Measurements from ENCODE around the gene TXK. TPM values are rescaled to one million over a fixed set of nuclear protein-coding genes. Genes with fewer than 3 reads are reported as not detected.

Gene TXK
- total RNA-seq, 2 donors from 2014 or later = 0.35 to 0.44 TPM

GRCh38 chr4:48162162-48162561 lies 28.1 kb upstream of the TXK start:
- no peaks in the 10 kb centered on the region for H3K4me1 ChIP-seq
- H3K27me3 ChIP-seq = no peaks in the 10 kb centered on the region
- H3K27ac ChIP-seq = no peak overlapping the region
- DNase-seq (ENCODE audit: low spot score) = no peak
- no peaks in the 10 kb centered on the region for H3K36me3 ChIP-seq
- H3K9me3 ChIP-seq = no peaks in the 10 kb centered on the region
- TF ChIP-seq, protein P1, sequence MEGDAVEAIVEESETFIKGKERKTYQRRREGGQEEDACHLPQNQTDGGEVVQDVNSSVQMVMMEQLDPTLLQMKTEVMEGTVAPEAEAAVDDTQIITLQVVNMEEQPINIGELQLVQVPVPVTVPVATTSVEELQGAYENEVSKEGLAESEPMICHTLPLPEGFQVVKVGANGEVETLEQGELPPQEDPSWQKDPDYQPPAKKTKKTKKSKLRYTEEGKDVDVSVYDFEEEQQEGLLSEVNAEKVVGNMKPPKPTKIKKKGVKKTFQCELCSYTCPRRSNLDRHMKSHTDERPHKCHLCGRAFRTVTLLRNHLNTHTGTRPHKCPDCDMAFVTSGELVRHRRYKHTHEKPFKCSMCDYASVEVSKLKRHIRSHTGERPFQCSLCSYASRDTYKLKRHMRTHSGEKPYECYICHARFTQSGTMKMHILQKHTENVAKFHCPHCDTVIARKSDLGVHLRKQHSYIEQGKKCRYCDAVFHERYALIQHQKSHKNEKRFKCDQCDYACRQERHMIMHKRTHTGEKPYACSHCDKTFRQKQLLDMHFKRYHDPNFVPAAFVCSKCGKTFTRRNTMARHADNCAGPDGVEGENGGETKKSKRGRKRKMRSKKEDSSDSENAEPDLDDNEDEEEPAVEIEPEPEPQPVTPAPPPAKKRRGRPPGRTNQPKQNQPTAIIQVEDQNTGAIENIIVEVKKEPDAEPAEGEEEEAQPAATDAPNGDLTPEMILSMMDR (IDR thresholded peaks at IDR 0.05) = no peak
- no peak overlapping the region for H3K4me3 ChIP-seq

DNA sequence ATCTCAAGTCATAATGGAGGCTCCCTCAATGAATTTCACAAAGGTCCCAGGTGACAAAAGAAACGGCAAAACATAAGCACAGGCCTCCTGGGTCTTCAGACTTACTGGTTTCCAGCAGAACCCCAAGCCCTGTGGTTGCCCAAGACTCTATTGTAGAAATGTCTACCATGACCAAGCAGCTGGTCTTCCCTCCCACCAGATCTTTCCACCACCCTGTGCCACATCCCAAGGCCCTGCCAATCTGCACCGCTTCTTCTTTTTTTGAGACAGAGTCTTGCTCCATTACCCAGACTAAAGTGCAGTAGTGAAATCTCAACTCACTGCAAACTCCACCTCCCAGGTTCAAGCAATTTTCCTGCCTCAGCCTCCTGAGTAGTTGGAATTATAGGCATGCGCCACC lies 23.2 kb upstream of the TXK start:
- H3K27ac ChIP-seq = no peak overlapping the region
- H3K4me1 ChIP-seq = no peaks in the 10 kb centered on the region
- H3K36me3 ChIP-seq = peaks cover 9% of the 10 kb centered on the region
- TF ChIP-seq, protein P1 (IDR thresholded peaks at IDR 0.05) = no peak
- peaks cover 0 to 27% of the 10 kb centered on the region in 2 donors for H3K9me3 ChIP-seq
- H3K27me3 ChIP-seq = no peaks in the 10 kb centered on the region
- DNase-seq (ENCODE audit: low spot score) = no peak
- H3K4me3 ChIP-seq = no peak overlapping the region

GRCh38 chr4:48156423-48156822 lies 22.4 kb upstream of the TXK start:
- TF ChIP-seq, protein P1 (IDR thresholded peaks at IDR 0.05) = no peak
- Histone ChIP-seq H3K36me3 (peaks cover 9% of the 10 kb centered on the region), H3K27me3 (no peaks in the 10 kb centered on the region), H3K27ac (no peak overlapping the region), H3K9me3 (peaks cover 0 to 27% of the 10 kb centered on the region in 2 donors), H3K4me1 (no peaks in the 10 kb centered on the region), H3K4me3 (no peak overlapping the region)
- no peak for DNase-seq (ENCODE audit: low spot score)

- no peak for DNase-seq (ENCODE audit: low spot score)
- TF ChIP-seq, protein P1 (IDR thresholded peaks at IDR 0.05) = no peak
- Histone ChIP-seq H3K27me3 (no peaks in the 10 kb centered on the region), H3K4me3 (no peak overlapping the region), H3K9me3 (peaks cover 0 to 27% of the 10 kb centered on the region in 2 donors), H3K27ac (no peak overlapping the region), H3K4me1 (no peaks in the 10 kb centered on the region), H3K36me3 (peaks cover 9% of the 10 kb centered on the region)
Measured at GRCh38 chr4:48153791-48154550, 19.9 kb upstream of the TXK start.

DNA sequence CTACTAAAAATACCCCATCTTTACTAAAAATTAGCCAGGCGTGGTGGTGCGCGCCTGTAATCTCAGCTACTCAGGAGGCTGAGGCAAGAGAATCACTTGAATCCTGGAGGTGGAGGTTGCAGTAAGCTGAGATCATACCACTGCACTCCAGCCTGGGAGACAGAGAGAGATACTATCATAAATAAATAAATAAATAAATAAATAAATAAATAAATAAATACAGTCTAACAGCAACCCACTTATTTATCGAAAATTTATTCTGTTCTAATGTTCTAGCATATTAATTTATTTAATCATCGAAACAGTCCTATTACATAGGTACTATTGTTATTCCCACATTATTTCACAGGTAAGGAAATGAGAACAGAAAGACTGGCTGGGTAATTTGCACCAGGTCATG lies 18.2 kb upstream of the TXK start:
- Histone ChIP-seq H3K9me3 (peaks cover 0 to 27% of the 10 kb centered on the region in 2 donors), H3K27me3 (no peaks in the 10 kb centered on the region), H3K4me1 (no peaks in the 10 kb centered on the region), H3K36me3 (peaks cover 9% of the 10 kb centered on the region), H3K27ac (no peak overlapping the region), H3K4me3 (no peak overlapping the region)
- DNase-seq (ENCODE audit: low spot score) = no peak
- TF ChIP-seq, protein P1 (IDR thresholded peaks at IDR 0.05) = no peak

Measured in right atrium auricular region (tissue), 2 donors.